ENCODE measurements around the gene SIM1. TPM values are rescaled to one million over a fixed set of nuclear protein-coding genes. Genes with fewer than 3 reads are reported as not detected.

The SIM1 gene
- total RNA-seq, 1 donor from 2014 or later = not detected

DNA sequence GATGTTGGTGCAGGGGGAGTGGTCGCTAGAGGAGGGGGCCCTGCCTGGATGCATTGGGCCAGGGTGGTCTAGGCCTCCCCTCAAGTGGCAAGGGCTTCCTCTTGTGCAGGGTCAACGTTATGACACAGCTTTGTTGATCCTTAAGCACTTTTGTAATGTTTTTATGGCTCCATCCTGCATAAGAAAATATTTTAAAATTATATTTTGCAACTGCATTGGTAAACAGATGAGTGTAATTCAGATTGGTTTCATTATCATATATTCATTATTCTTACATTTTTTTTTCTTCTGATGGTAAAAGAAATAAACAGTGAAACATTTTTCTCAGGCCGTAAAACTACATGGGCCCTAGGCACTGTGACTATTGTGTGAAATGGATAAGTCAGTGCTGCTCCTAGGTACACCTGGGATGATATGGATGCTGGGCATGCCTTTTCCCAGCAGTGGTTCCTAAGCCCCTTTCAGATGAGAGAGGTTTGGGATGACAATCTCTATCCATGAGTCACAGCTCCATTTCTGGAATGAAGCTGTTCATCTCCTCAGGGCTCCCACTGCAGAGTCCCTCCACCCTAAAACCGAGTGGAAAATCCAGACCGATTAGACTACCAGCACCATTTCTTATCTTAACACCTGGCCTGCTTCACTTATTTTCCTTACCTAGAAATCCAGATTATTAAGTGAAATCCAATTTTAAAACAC is 5.8 kb upstream of the SIM1 start:
- DNase-seq (ENCODE audit: extremely low read depth, low read depth, low spot score) = no peak

DNA sequence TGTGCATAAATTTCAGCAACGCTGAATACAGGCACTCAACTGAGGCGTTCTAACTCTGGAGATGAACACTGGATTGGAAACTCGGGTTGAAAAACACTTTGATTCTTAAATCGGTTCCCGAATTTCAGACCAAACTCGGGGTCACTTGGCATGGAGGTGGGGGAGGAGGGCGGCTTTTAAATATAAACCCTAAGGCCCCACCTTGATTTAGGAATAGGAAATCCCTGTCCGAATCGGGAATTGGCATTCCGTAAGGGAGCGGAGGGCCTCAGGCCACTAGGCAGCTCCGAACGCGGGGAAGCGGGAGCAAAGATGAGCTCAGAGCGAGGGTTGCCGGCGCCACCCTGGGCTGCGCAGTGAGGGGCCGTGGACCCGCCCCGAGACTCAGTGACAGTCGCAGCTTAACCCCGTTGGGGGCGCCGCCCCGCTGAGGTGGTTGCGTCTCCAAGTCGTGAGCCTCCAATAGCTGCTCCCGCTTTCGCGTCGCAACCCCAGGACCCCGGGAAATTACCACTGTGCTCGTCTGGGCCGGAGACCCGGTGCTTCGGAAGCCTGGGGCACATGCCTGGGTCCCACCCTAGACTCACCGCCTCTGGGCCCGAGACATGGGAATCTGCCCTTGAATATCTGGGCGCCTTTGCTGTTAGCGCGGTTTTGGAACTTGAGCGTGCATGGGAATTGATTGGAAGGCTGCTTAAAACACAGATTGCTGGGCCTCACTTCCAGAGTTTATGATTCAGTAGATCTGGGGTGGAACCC is 4.6 kb upstream of the SIM1 start:
- DNase-seq (ENCODE audit: extremely low read depth, low read depth, low spot score) = no peak

- no peak for DNase-seq (ENCODE audit: extremely low read depth, low read depth, low spot score)
These were observed 3.4 kb upstream of the SIM1 start for GRCh38 chr6:100468016-100468622.

GRCh38 chr6:100467129-100468015 is 2.7 kb upstream of the SIM1 start:
- DNase-seq (ENCODE audit: extremely low read depth, low read depth, low spot score) = no peak

DNA sequence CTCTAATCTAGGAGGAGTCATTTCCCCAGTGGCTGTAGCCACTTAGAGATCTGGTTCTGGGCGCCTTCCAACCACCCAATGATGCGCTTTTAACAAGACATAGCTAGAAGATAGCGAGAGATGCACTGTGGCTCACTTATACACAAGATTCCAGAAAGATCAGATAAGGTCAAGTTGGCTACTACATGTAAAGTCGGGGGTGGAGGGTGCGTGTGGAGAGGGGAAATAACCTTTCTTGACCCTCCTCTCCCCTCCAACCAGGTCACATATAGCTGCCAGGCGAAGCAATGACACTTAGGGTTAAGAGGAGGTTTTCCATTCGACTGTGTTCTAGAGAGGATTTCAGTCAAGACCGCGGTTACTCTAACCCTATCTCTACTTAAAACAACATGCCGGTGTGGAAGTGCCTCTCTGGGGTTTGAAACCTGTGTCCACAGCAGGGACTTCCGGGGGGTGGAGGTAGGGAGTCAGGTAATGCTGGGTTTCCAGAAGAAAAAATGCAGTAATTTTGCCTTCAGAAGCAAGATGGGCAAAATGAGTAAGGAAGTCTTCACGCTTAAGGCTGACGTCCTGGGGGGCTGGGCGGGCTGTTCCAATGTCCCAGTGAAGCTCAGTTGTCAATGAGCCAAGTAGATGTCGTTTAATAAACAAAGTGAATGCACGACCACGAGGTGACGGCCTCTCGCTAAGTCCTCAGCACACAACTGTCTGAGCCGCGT is 1.8 kb upstream of the SIM1 start:
- no peak for DNase-seq (ENCODE audit: extremely low read depth, low read depth, low spot score)

- DNase-seq (ENCODE audit: extremely low read depth, low read depth, low spot score) = no peak
These were observed 1.1 kb upstream of the SIM1 start for GRCh38 chr6:100465701-100466409.

DNA sequence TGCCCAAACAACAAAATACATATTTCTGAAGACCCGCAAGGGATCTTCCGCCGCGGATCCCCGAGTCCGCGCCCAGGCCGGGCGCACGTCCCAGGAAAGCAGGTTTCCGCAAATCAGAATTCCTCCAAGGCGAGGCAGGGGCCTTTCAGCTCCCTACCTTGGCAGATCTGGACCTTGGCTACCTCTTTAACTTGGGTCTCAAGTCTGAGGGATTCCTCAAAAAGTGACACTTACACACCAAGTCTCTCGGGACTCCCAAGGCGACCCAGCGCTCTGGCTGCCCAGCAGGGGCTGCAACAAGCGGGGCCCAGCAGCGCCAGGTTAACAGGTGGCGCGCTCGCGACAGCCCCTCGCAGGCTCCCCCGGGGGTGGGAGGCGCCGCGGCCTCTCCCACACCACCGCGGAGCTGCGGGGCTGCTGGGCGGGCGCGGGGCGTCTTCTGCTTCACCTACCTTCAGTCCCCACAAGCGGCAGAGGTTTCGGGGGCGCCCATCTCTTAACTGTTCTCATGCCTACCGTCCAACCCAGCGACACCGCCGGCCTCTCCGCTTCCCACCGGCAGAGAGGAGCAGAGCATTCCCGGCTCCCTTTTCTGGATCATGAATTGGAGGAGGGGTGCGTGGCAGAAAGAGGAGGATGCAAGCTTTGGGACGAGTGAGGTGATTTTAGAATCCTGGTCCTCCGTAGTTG is 414 bp downstream of the SIM1 start:
- DNase-seq (ENCODE audit: extremely low read depth, low read depth, low spot score) = no peak

DNA sequence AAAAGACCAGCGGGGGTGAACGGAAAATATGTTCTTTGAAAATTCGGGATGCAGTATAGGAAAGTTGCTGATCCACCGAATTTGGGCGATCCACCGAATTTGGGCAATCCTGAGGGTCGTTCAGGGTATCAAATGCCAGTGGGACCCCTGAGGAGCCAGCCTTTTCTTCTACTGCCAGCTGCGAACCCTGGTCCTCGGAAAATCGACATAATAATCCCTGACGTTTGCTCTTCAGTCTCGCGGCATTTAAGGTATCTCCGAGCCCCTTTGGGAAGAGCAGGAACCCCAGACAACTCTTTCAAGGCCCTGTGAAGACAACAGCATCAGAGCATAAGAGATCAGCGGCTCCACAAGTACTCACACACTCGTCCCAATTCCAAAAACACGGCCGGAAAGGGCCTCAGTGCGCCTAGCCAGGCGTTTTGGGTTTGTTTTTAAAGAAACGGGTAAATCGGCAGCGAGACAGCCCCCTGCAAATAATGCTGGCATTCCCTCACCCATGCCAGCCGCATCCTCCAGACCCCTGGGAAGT is 1.0 kb downstream of the SIM1 start:
- no peak for DNase-seq (ENCODE audit: extremely low read depth, low read depth, low spot score)

GRCh38 chr6:100462706-100463629 is 1.8 kb downstream of the SIM1 start:
- DNase-seq (ENCODE audit: extremely low read depth, low read depth, low spot score) = no peak

DNA sequence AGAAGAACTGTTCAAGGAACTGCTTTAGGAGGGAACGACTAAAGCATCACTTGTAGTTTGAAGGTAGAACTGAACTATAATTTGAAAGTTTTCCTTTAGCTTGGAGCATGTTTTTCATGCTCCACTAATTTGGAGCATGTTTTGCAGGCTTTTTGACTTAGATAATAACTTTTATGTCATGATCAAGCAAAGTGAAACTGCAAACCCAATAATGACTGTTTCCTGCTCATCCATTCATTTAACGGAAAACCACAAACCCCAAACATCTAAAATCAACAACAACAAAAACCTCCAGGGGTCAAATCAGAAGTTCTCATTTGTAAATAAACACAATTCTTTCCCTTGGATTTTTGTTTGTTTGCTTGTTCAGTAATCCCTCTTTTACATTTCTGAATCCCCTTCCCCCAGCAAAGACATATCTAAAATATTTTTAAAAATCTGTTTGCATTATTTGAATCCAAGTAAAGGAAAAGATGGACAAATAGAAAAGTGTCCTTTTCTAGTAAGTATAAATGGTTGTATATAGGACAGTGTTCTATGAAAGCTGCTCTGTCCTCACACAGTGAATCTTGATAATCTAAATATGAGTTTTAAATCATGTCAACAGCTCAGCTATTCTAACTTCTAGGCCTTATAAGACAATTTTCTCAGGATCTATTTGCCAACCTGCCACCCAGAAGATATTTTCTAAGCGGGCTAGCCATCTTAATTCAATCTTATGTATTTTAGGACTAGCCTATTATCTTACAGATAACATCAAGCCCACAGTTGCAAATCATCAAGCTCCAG is 2.6 kb downstream of the SIM1 start:
- no peak for DNase-seq (ENCODE audit: extremely low read depth, low read depth, low spot score)

DNA sequence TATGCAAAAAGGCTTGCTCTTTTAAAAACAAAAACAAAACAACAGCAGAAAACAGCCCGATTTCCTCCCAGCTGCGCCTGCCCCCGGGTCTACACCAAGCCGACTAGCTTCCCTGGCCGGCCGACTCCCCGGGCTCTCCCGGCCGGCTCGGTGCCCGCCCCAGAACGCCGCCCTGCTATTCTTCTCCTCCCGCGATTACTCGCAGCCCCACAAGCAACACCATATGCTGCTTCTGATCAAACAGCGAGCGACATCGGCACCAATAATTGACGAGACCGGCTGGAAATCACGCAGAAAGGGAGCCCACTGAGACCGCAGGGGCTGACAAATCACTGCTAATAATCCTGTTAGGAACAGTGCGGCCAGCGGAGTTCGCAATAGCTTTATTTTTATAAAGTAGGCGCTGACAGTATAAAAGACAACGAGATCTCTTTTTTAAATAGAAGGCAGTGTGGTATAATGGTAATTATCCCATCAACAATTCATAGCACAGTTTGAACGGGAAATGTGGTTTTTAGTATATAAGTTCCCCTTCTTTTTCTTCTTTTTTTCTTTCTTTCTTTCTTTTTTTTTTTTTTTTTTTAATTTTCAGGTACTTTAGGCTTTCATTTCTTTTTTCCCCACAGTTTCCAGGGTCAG is 3.3 kb downstream of the SIM1 start:
- no peak for DNase-seq (ENCODE audit: extremely low read depth, low read depth, low spot score)

- no peak for DNase-seq (ENCODE audit: extremely low read depth, low read depth, low spot score)
These were observed 4.0 kb downstream of the SIM1 start for GRCh38 chr6:100460650-100461204.

DNA sequence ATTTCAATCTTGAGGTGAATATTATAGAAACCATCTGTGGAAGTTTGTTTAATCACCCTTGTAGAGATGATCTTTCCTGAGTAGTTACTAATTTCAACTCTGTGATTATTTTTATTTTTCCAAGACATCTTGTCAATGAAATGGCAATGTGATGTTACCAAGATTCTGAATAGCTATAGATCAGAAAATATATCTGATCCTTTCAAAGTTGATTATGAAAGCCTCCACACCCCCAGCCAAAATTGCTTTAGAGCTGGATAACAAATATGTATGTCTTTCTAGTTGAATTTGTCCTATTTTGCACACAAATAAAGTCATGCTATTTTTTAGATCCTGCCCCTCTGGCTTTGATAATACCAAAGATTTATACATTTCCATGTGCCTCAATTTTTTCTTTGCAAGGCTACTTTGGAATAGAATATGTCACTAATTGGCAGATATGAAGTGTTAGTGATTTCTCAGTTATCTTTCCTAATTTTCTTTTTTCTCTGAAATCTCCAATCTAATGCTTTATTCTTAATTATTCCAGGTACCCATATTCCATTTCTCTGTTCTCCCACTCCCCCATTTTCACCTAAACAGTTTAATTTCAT is 5.0 kb downstream of the SIM1 start:
- DNase-seq (ENCODE audit: extremely low read depth, low read depth, low spot score) = no peak

GRCh38 chr6:100458841-100459591 is 5.7 kb downstream of the SIM1 start:
- DNase-seq (ENCODE audit: extremely low read depth, low read depth, low spot score) = no peak

- no peak for DNase-seq (ENCODE audit: extremely low read depth, low read depth, low spot score)
These were observed 7.3 kb downstream of the SIM1 start for GRCh38 chr6:100457311-100457990.

Data from glomerular endothelial cell (primary cell).